HEK293T (cell line): ENCODE results near the gene CADPS.
A peak's percentile ranks its signal among the peaks of the same experiment; 100 is the strongest.

Source experiments
- CTCF ChIA-PET: fragments of 350-600 bp; formaldehyde crosslinking; extraction: SDS; loops from one replicate; lab custom pipeline; 2021; ENCODE audit warnings: antibody characterized with exemption, inconsistent platforms; lab: Yijun Ruan, JAX
- POLR2A ChIA-PET: fragments of 350-600 bp; formaldehyde crosslinking; extraction: SDS; loops from one replicate; lab custom pipeline; 2020; ENCODE audit warnings: antibody characterized with exemption, inconsistent platforms; lab: Yijun Ruan, JAX
- DNase-seq: peaks from one replicate; pipeline ENCODE4 v3.0.0; 2012; ENCODE audit warnings: mixed read lengths; ENCODE audit errors: extremely low spot score
- ARNT ChIP-seq: fragments of 450-650 bp; IDR thresholded peaks from 2 replicates; pipeline ENCODE4 v1.6.1; 2017; ENCODE audit warnings: mild to moderate bottlenecking
- BHLHE40 ChIP-seq: fragments of 450-650 bp; IDR thresholded peaks from 2 replicates; pipeline ENCODE4 v1.6.1; 2016; ENCODE audit warnings: mild to moderate bottlenecking, moderate library complexity, borderline replicate concordance
- CTBP1 ChIP-seq: fragments of 450-650 bp; IDR thresholded peaks from 2 replicates; pipeline ENCODE4 v1.6.1; 2016; ENCODE audit warnings: borderline replicate concordance
- ELF4 ChIP-seq: fragments of 450-650 bp; IDR thresholded peaks from 2 replicates; pipeline ENCODE4 v1.6.1; 2017; ENCODE audit warnings: antibody characterized with exemption
- FOXA1 ChIP-seq: fragments of 450-650 bp; IDR thresholded peaks from 2 replicates; pipeline ENCODE4 v1.6.1; 2016; ENCODE audit warnings: mild to moderate bottlenecking
- FOXK2 ChIP-seq: fragments of 450-650 bp; IDR thresholded peaks from 2 replicates; pipeline ENCODE4 v1.6.1; 2016; ENCODE audit warnings: mild to moderate bottlenecking
- FOXM1 ChIP-seq: fragments of 450-650 bp; IDR thresholded peaks from 2 replicates; pipeline ENCODE4 v1.6.1; 2017; ENCODE audit warnings: mild to moderate bottlenecking, borderline replicate concordance
- HDGF ChIP-seq: fragments of 450-650 bp; IDR thresholded peaks from 2 replicates; pipeline ENCODE4 v1.6.1; 2017; ENCODE audit warnings: antibody characterized with exemption, borderline replicate concordance
- L3MBTL2 ChIP-seq: fragments of 450-650 bp; conservative IDR thresholded peaks from 2 replicates; pipeline ENCODE4 v1.6.1; 2016; ENCODE audit warnings: mild to moderate bottlenecking
- LEF1 ChIP-seq: fragments of 450-650 bp; IDR thresholded peaks from 2 replicates; pipeline ENCODE4 v1.6.1; 2017; ENCODE audit warnings: mild to moderate bottlenecking, borderline replicate concordance
- NFRKB ChIP-seq: fragments of 450-650 bp; IDR thresholded peaks from 2 replicates; pipeline ENCODE4 v1.6.1; 2016; ENCODE audit warnings: mild to moderate bottlenecking, moderate library complexity
- SP1 ChIP-seq: fragments of 450-650 bp; IDR thresholded peaks from 2 replicates; pipeline ENCODE4 v1.6.1; 2017
- SUZ12 ChIP-seq: fragments of 450-650 bp; IDR thresholded peaks from 2 replicates; pipeline ENCODE4 v1.6.1; 2016; ENCODE audit warnings: mild to moderate bottlenecking
- TARDBP ChIP-seq: fragments of 450-650 bp; IDR thresholded peaks from 2 replicates; pipeline ENCODE4 v1.6.1; 2016
- ZNF384 ChIP-seq: fragments of 450-650 bp; IDR thresholded peaks from 2 replicates; pipeline ENCODE4 v1.6.1; 2016
- TF ChIP-seq, protein P1 (sequence below): fragments of 450-650 bp; IDR thresholded peaks from 2 replicates; pipeline ENCODE4 v1.6.1; 2016

Gene CADPS

DNA sequence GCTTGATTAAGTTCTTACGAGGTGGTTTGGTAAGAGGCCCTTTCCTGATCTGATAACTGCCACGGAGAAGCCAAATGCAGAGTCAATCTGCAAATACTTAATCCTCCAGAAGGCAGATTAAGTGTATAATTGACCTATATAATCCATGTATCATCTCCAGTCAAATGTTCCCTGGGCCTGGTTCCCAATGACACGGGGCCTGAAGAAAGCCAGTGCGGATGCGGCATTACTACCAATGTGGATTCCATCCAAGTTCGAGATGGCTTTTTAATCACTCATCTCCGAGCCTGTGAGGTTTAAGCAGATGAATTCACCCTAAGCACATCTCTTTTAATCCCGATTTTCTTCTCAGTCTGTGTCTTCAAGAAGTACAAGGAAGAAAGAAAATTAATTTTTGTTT, 441.8 kb downstream of the CADPS start:
- ChIA-PET CTCF (no interaction called here), POLR2A (no interaction called here)
- no peak for TF ChIP-seq ARNT
- no peak for TF ChIP-seq CTBP1
- TF ChIP-seq SUZ12, result no peak
- no peak for TF ChIP-seq NFRKB
- no peak for TF ChIP-seq FOXM1
- TF ChIP-seq HDGF, result no peak
- no peak for TF ChIP-seq ZNF384
- no peak for TF ChIP-seq ELF4
- no peak for TF ChIP-seq LEF1
- TF ChIP-seq, protein P1, sequence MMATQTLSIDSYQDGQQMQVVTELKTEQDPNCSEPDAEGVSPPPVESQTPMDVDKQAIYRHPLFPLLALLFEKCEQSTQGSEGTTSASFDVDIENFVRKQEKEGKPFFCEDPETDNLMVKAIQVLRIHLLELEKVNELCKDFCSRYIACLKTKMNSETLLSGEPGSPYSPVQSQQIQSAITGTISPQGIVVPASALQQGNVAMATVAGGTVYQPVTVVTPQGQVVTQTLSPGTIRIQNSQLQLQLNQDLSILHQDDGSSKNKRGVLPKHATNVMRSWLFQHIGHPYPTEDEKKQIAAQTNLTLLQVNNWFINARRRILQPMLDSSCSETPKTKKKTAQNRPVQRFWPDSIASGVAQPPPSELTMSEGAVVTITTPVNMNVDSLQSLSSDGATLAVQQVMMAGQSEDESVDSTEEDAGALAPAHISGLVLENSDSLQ, result no peak
- TF ChIP-seq FOXK2, result no peak
- TF ChIP-seq BHLHE40, result no peak
- TF ChIP-seq TARDBP, result no peak
- no peak for TF ChIP-seq SP1
- TF ChIP-seq FOXA1, result no peak
- DNase-seq, result no peak

DNA sequence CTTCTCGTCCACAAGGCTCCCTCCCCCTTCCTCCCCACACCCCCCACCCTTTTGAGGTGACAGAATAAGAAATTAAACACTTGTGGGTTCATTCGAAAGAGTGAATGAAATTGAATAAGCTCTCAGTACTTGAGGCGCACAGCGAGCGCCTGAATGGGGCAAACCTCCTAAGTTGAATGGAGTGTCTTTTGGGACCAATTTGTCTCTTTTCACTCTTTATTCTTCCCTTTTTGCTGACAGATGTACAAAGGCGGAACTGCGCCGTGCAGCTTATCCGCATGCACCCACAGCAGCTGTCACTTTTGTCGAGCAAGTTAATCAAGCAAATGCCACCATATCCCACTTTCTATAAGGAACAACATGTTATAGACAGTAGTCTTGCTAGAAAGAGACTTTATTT, 454.0 kb downstream of the CADPS start:
- POLR2A ChIA-PET, result no interaction called here
- DNase-seq, result no peak
- CTCF ChIA-PET, result no interaction called here
- no peak for TF ChIP-seq FOXM1
- no peak for TF ChIP-seq FOXK2
- no peak for TF ChIP-seq FOXA1
- no peak for TF ChIP-seq NFRKB
- TF ChIP-seq L3MBTL2, result no peak
- TF ChIP-seq SP1, result no peak
- no peak for TF ChIP-seq BHLHE40
- no peak for TF ChIP-seq LEF1
- no peak for TF ChIP-seq CTBP1
- TF ChIP-seq, protein P1, result no peak
- TF ChIP-seq HDGF, result no peak
- TF ChIP-seq SUZ12, result no peak
- no peak for TF ChIP-seq ELF4
- TF ChIP-seq ZNF384, result no peak
- no peak for TF ChIP-seq TARDBP
- TF ChIP-seq ARNT, result no peak

DNA sequence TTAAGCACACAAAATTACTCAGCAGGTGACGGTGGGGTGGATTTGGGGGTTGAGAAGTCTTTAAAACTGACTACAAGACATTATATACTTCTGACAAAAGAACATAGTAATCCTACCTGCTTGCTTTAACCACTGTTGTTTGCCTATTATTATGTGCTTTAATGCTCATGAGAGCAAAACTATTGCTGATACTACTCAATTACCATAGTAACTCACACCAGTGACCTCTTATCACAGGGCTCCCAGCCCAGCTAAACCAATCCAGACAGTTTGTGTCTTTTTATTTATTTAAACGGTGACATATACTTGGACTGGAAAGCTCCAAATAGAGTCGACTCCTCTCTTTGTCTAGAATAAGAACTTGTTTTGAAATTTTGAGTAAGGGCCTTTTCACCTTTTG, 459.1 kb downstream of the CADPS start:
- CTCF ChIA-PET, result interaction anchor here (0.7 kb wide), 1 partner anchor 203 kb away, joined by 5 read pairs; no protein-coding TSS in a partner anchor
- no peak for TF ChIP-seq ELF4
- no peak for TF ChIP-seq FOXM1
- no peak for TF ChIP-seq FOXA1
- TF ChIP-seq LEF1, result no peak
- TF ChIP-seq BHLHE40, result no peak
- no peak for TF ChIP-seq ZNF384
- no peak for TF ChIP-seq TARDBP
- no peak for TF ChIP-seq NFRKB
- no peak for TF ChIP-seq HDGF
- no peak for TF ChIP-seq FOXK2
- no peak for DNase-seq
- POLR2A ChIA-PET, result no interaction called here

- CTCF ChIA-PET, result no interaction called here
- DNase-seq, result peak; percentile 8
Observed at GRCh38 chr3:62415312-62415801, 459.9 kb downstream of the CADPS start.

DNA sequence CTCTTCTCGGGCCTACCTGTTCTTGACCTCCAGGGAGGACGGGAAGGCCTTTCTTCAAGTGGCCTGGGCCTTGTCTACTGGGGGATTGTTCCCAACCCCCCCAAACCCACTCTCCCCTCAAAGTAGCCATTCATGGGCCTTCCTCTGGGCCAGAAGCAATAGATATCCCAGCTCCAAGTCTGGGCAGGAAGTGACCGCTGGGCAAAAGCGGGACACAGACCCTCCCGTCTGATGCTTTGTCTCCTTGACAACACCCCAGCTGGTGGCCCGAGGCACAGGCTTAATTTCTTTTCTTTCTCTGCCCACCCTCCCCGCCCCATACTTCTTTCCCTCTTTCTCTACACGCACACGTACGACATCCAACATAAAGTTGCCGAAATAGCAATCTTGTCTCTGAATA, 460.4 kb downstream of the CADPS start:
- no peak for DNase-seq
- ChIA-PET CTCF (no interaction called here), POLR2A (no interaction called here)

More at GRCh38 chr3:62415312-62415801, 459.9 kb downstream of the CADPS start:
- POLR2A ChIA-PET, result no interaction called here
- TF ChIP-seq LEF1, result no peak

GRCh38 chr3:62413687-62414086, 461.5 kb downstream of the CADPS start:
- DNase-seq, result no peak
- TF ChIP-seq, protein P1, result no peak
- no peak for TF ChIP-seq FOXK2
- no peak for TF ChIP-seq L3MBTL2
- TF ChIP-seq LEF1, result no peak
- no peak for TF ChIP-seq ARNT
- TF ChIP-seq ELF4, result no peak
- no peak for TF ChIP-seq TARDBP
- no peak for TF ChIP-seq CTBP1
- no peak for TF ChIP-seq SP1
- TF ChIP-seq HDGF, result no peak
- no peak for TF ChIP-seq FOXA1
- TF ChIP-seq FOXM1, result no peak
- no peak for TF ChIP-seq BHLHE40
- ChIA-PET CTCF (no interaction called here), POLR2A (no interaction called here)

More for the DNA sequence above, 460.4 kb downstream of the CADPS start:
- TF ChIP-seq ELF4 (no peak), BHLHE40 (no peak), FOXK2 (no peak), CTBP1 (no peak), FOXM1 (no peak), ARNT (no peak), SUZ12 (no peak), HDGF (no peak), TARDBP (no peak)

DNA sequence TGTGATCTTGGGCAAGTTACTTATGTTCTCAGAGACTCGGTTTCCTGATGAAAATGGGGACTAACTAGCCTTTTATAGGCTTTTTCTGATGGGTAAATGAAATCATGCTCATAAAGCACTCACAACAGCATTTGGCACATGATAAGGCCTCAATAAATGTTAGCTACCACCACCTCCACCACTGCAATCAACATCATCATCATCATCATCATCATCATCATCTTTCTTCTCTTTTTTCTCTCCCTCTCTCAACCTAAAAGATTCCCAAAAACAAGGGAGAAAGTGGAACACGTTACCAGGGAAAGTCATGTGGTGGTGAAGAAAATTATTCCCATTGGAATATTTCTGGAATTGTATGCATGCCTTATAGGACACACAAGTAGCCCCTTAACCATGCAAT, 468.3 kb downstream of the CADPS start:
- no peak for DNase-seq
- ChIA-PET CTCF (no interaction called here), POLR2A (no interaction called here)
- TF ChIP-seq BHLHE40 (no peak), ARNT (no peak), CTBP1 (no peak), FOXK2 (no peak), FOXM1 (no peak), FOXA1 (no peak), LEF1 (no peak), HDGF (no peak), L3MBTL2 (no peak), ZNF384 (no peak), ELF4 (no peak)
- TF ChIP-seq, protein P1, result no peak
